Measurements from ENCODE around the gene PPP1R3F. TPM values are rescaled to one million over a fixed set of nuclear protein-coding genes. Genes with fewer than 3 reads are reported as not detected.

The PPP1R3F gene
- total RNA-seq, 2 experiments from 2014 or later: 7.0 to 8.1 TPM

GRCh38 chrX:49251325-49251724, 18.3 kb upstream of the PPP1R3F start:
- POLR2A ChIA-PET: no interaction called here
- no peaks in the 10 kb centered on the region for H3K27me3 Mint-ChIP-seq
- peaks cover 12% of the 10 kb centered on the region for H3K36me3 Mint-ChIP-seq
- intact Hi-C loops (cut with micrococcal nuclease): no loop called here
- CTCF ChIA-PET: no interaction called here
- no peaks in the 10 kb centered on the region for H3K9me3 Mint-ChIP-seq
- H3K27ac Mint-ChIP-seq: no peak overlapping the region
- H3K4me3 Mint-ChIP-seq: no peak overlapping the region
- DNase-seq: no peak
- H3K4me1 Mint-ChIP-seq (ENCODE audit: low read depth): peaks cover 3% of the 10 kb centered on the region

GRCh38 chrX:49254639-49255038, 15.0 kb upstream of the PPP1R3F start:
- CTCF ChIA-PET: no interaction called here
- H3K27me3 Mint-ChIP-seq: no peaks in the 10 kb centered on the region
- intact Hi-C loops (cut with micrococcal nuclease): no loop called here

GRCh38 chrX:49256268-49256995, 13.2 kb upstream of the PPP1R3F start:
- POLR2A ChIA-PET: no interaction called here
- no peak overlapping the region for H3K27ac Mint-ChIP-seq
- DNase-seq: no peak
- intact Hi-C loops (cut with micrococcal nuclease): no loop called here
- H3K9me3 Mint-ChIP-seq: no peaks in the 10 kb centered on the region
- peaks cover 2% of the 10 kb centered on the region for H3K36me3 Mint-ChIP-seq
- peaks cover 19% of the 10 kb centered on the region for H3K4me1 Mint-ChIP-seq (ENCODE audit: low read depth)
- no peak overlapping the region for H3K4me3 Mint-ChIP-seq
- H3K27me3 Mint-ChIP-seq: no peaks in the 10 kb centered on the region
- CTCF ChIA-PET: interaction anchor here (1.4 kb wide), 1 partner anchor 64 kb away, joined by 4 read pairs; no protein-coding TSS in a partner anchor

More at GRCh38 chrX:49254639-49255038, 15.0 kb upstream of the PPP1R3F start:
- POLR2A ChIA-PET: no interaction called here
- Mint-ChIP-seq H3K4me1 (ENCODE audit: low read depth) (peaks cover 21% of the 10 kb centered on the region), H3K4me3 (no peak overlapping the region), H3K27ac (no peak overlapping the region), H3K36me3 (peaks cover 7% of the 10 kb centered on the region), H3K9me3 (no peaks in the 10 kb centered on the region)
- no peak for DNase-seq

- peaks cover 23% of the 10 kb centered on the region for H3K4me1 Mint-ChIP-seq (ENCODE audit: low read depth)
- peaks cover 4% of the 10 kb centered on the region for H3K36me3 Mint-ChIP-seq
- ChIA-PET CTCF (interaction anchor here (1.4 kb wide), 1 partner anchor 65 kb away, joined by 4 read pairs; no protein-coding TSS in a partner anchor), POLR2A (no interaction called here)
- H3K27me3 Mint-ChIP-seq: no peaks in the 10 kb centered on the region
- intact Hi-C loops (cut with micrococcal nuclease): no loop called here
- peak overlapping the region; percentile 65 for H3K27ac Mint-ChIP-seq
- no peak for DNase-seq
- H3K4me3 Mint-ChIP-seq: no peak overlapping the region
- no peaks in the 10 kb centered on the region for H3K9me3 Mint-ChIP-seq
Observed at GRCh38 chrX:49257074-49257790, 12.4 kb upstream of the PPP1R3F start.

- Mint-ChIP-seq H3K9me3 (no peaks in the 10 kb centered on the region), H3K4me1 (ENCODE audit: low read depth) (peaks cover 31% of the 10 kb centered on the region), H3K27ac (peak overlapping the region; percentile 65), H3K27me3 (no peaks in the 10 kb centered on the region), H3K36me3 (peaks cover 9% of the 10 kb centered on the region), H3K4me3 (no peak overlapping the region)
- peak; percentile 46 for DNase-seq
- intact Hi-C loops (cut with micrococcal nuclease): no loop called here
- POLR2A ChIA-PET: interaction anchor here (0.6 kb wide), 1 partner anchor 372 kb away, joined by 4 read pairs; no protein-coding TSS in a partner anchor
- CTCF ChIA-PET: interaction anchor here (0.7 kb wide), 1 partner anchor 66 kb away, joined by 4 read pairs; no protein-coding TSS in a partner anchor
Observed at GRCh38 chrX:49257846-49258748, 11.5 kb upstream of the PPP1R3F start.

GRCh38 chrX:49258749-49259124, 10.9 kb upstream of the PPP1R3F start:
- Mint-ChIP-seq H3K9me3 (no peaks in the 10 kb centered on the region), H3K27me3 (no peaks in the 10 kb centered on the region), H3K4me1 (ENCODE audit: low read depth) (peaks cover 31% of the 10 kb centered on the region), H3K4me3 (no peak overlapping the region), H3K27ac (peak overlapping the region; percentile 33), H3K36me3 (peaks cover 9% of the 10 kb centered on the region)
- ChIA-PET POLR2A (interaction anchor here (0.6 kb wide), 1 partner anchor 373 kb away, joined by 4 read pairs; no protein-coding TSS in a partner anchor), CTCF (interaction anchor here (0.7 kb wide), 1 partner anchor 66 kb away, joined by 4 read pairs; no protein-coding TSS in a partner anchor)
- no peak for DNase-seq
- intact Hi-C loops (cut with micrococcal nuclease): no loop called here

GRCh38 chrX:49260221-49260985, 9.2 kb upstream of the PPP1R3F start:
- no peaks in the 10 kb centered on the region for H3K9me3 Mint-ChIP-seq
- no peaks in the 10 kb centered on the region for H3K27me3 Mint-ChIP-seq
- POLR2A ChIA-PET: no interaction called here
- intact Hi-C loops (cut with micrococcal nuclease): no loop called here
- H3K4me1 Mint-ChIP-seq (ENCODE audit: low read depth): peaks cover 46% of the 10 kb centered on the region
- CTCF ChIA-PET: no interaction called here
- H3K4me3 Mint-ChIP-seq: no peak overlapping the region
- no peak for DNase-seq
- peak overlapping the region; percentile 69 for H3K27ac Mint-ChIP-seq
- peaks cover 9% of the 10 kb centered on the region for H3K36me3 Mint-ChIP-seq

GRCh38 chrX:49262603-49263002, 7.0 kb upstream of the PPP1R3F start:
- H3K36me3 Mint-ChIP-seq: peaks cover 9% of the 10 kb centered on the region
- POLR2A ChIA-PET: no interaction called here
- DNase-seq: no peak

GRCh38 chrX:49263631-49264030, 6.0 kb upstream of the PPP1R3F start:
- Mint-ChIP-seq H3K4me1 (ENCODE audit: low read depth) (peaks cover 45% of the 10 kb centered on the region), H3K9me3 (no peaks in the 10 kb centered on the region), H3K27ac (peak overlapping the region; percentile 79), H3K36me3 (peaks cover 9% of the 10 kb centered on the region), H3K4me3 (peak overlapping the region; percentile 68), H3K27me3 (no peaks in the 10 kb centered on the region)
- DNase-seq: no peak
- ChIA-PET CTCF (interaction anchor here (0.9 to 1.0 kb wide), 2 partner anchors 28 to 71 kb away, joined by 3 to 4 read pairs; partner anchors contain the start of gene CCDC22), POLR2A (interaction anchor here (0.7 kb wide), 2 partner anchors 9 to 10 kb away, joined by 3 to 4 read pairs; no protein-coding TSS in a partner anchor)
- intact Hi-C loops (cut with micrococcal nuclease): no loop called here

More at GRCh38 chrX:49262603-49263002, 7.0 kb upstream of the PPP1R3F start:
- peak overlapping the region; percentile 64 for H3K27ac Mint-ChIP-seq
- H3K4me1 Mint-ChIP-seq (ENCODE audit: low read depth): peaks cover 44% of the 10 kb centered on the region
- intact Hi-C loops (cut with micrococcal nuclease): no loop called here
- no peaks in the 10 kb centered on the region for H3K27me3 Mint-ChIP-seq
- no peaks in the 10 kb centered on the region for H3K9me3 Mint-ChIP-seq
- CTCF ChIA-PET: interaction anchor here (1.0 kb wide), 1 partner anchor 70 kb away, joined by 4 read pairs; no protein-coding TSS in a partner anchor
- H3K4me3 Mint-ChIP-seq: peak overlapping the region; percentile 62

- intact Hi-C loops (cut with micrococcal nuclease): no loop called here
- peak within 1 kb of the TSS; percentile 68 for H3K4me3 Mint-ChIP-seq
- H3K27ac Mint-ChIP-seq: peak within 1 kb of the TSS; percentile 79
- ChIA-PET CTCF (interaction anchor here (0.9 kb wide), 1 partner anchor 29 kb away, joined by 3 read pairs; the partner anchor contains the start of gene CCDC22), POLR2A (interaction anchor here (0.7 kb wide), 1 partner anchor 9 kb away, joined by 4 read pairs; no protein-coding TSS in a partner anchor)
- H3K4me1 Mint-ChIP-seq (ENCODE audit: low read depth): peaks cover 40% of the 10 kb centered on the region
- no peaks in the 10 kb centered on the region for H3K9me3 Mint-ChIP-seq
- peak; percentile 30 for DNase-seq
- H3K36me3 Mint-ChIP-seq: peaks cover 9% of the 10 kb centered on the region
- H3K27me3 Mint-ChIP-seq: no peaks in the 10 kb centered on the region
Observed at GRCh38 chrX:49264460-49264859, 5.1 kb upstream of the PPP1R3F start, which contains the start of gene FOXP3. Gene FOXP3 (minus strand): TSS chrX:49264710. CDS start chrX:49258505, 6,205 bp downstream.
